ENCODE measurements around the gene GOLGA6A. TPM values are rescaled to one million over a fixed set of nuclear protein-coding genes. Genes with fewer than 3 reads are reported as not detected.

Gene GOLGA6A
- total and polyA plus RNA-seq, 4 donors: 0.03 to 0.14 TPM; not detected in 2

GRCh38 chr15:74122403-74123130 lies 40.2 kb upstream of the GOLGA6A start:
- H3K36me3 ChIP-seq (ENCODE audit: control insufficient read depth in 4 of 4, insufficient read depth in 4 of 4, low read length in 4 of 4): no peaks in the 10 kb centered on the region
- no peaks in the 10 kb centered on the region for H3K9me3 ChIP-seq (ENCODE audit: control insufficient read depth in 4 of 4, insufficient read depth in 3 of 4, low read length in 3 of 4)
- H3K4me1 ChIP-seq (ENCODE audit: control insufficient read depth in 5 of 5, insufficient read depth in 5 of 5, low read length in 5 of 5): peaks cover 0 to 2% (median 0%) of the 10 kb centered on the region in 5 donors
- TF ChIP-seq CTCF (IDR thresholded peaks at IDR 0.05; ENCODE audit: control extremely low read depth, extremely low read depth): no peak
- no peak overlapping the region for H3K4me3 ChIP-seq
- peaks cover 0 to 39% (median 13%) of the 10 kb centered on the region in 3 donors for H3K27me3 ChIP-seq (ENCODE audit: control insufficient read depth in 3 of 3, insufficient read depth in 3 of 3, low read length in 2 of 3)
- DNase-seq (no peak), ATAC-seq (ENCODE audit: insufficient read depth, low FRiP score) (no peak)
- WGBS, 2 donors: 39 to 42% methylated on average over 5 of the region's 5 CpGs
- H3K9ac ChIP-seq (ENCODE audit: insufficient read depth in 1 of 2, low read length in 2 of 2): no peak overlapping the region
- H3K27ac ChIP-seq (ENCODE audit: low read depth in 1 of 2, low read length in 1 of 2): no peak overlapping the region

DNA sequence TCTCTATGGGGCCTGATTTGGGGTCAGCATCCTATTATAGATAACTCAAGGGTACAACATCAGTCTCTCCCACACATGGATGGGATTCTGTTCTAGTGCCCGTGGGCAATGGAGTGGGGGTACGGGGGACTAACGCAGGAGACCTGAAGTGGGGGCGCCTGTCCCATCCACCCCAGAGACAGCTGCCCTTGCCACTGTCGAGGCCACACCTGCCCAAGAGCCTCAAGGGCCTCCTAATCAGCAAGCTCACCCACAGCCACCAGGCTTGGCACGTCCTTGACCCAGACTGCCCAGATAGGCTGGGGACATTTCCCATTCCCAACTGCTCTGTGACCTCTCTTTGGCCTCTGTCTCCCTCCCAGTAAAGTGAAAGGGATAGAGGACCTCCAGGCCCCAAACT lies 39.5 kb upstream of the GOLGA6A start:
- H3K27ac ChIP-seq (ENCODE audit: low read depth in 1 of 2, low read length in 1 of 2): no peak overlapping the region
- H3K9ac ChIP-seq (ENCODE audit: insufficient read depth in 1 of 2, low read length in 2 of 2): no peak overlapping the region
- TF ChIP-seq CTCF (IDR thresholded peaks at IDR 0.05; ENCODE audit: control extremely low read depth, extremely low read depth): no peak
- no peaks in the 10 kb centered on the region for H3K36me3 ChIP-seq (ENCODE audit: control insufficient read depth in 4 of 4, insufficient read depth in 4 of 4, low read length in 4 of 4)
- no peaks in the 10 kb centered on the region for H3K9me3 ChIP-seq (ENCODE audit: control insufficient read depth in 4 of 4, insufficient read depth in 3 of 4, low read length in 3 of 4)
- 84 to 92% methylated on average over 6 of the region's 6 CpGs for WGBS, 2 donors
- H3K4me1 ChIP-seq (ENCODE audit: control insufficient read depth in 5 of 5, insufficient read depth in 5 of 5, low read length in 5 of 5): no peaks in the 10 kb centered on the region
- DNase-seq: no peak
- no peak overlapping the region for H3K4me3 ChIP-seq
- ATAC-seq (ENCODE audit: insufficient read depth, low FRiP score): no peak
- H3K27me3 ChIP-seq (ENCODE audit: control insufficient read depth in 3 of 3, insufficient read depth in 3 of 3, low read length in 2 of 3): peaks cover 0 to 33% (median 8%) of the 10 kb centered on the region in 3 donors

DNA sequence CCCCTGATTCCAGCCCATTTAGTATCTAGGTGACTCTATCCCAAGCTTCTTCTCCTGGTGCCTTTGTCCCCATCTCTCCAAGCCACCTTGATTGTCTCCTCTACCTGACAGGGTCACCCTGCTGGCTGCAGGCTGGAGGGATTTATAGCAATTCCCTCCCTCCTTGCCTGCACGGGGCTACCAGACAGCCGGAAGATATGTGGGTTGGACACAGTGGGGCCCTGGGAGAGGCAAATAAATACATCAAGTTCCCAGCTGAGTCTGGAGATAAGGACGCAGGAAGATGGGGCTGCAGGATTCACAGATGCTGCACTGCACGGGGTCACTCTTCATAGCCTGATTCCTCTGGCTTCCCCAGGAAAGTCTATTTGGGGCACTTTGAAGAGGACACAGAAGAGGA lies 38.7 kb upstream of the GOLGA6A start:
- ATAC-seq (ENCODE audit: insufficient read depth, low FRiP score): no peak
- no peak for DNase-seq
- Histone ChIP-seq H3K36me3 (ENCODE audit: control insufficient read depth in 4 of 4, insufficient read depth in 4 of 4, low read length in 4 of 4) (no peaks in the 10 kb centered on the region), H3K4me1 (ENCODE audit: control insufficient read depth in 5 of 5, insufficient read depth in 5 of 5, low read length in 5 of 5) (no peaks in the 10 kb centered on the region), H3K4me3 (no peak overlapping the region), H3K27ac (ENCODE audit: low read depth in 1 of 2, low read length in 1 of 2) (no peak overlapping the region), H3K27me3 (ENCODE audit: control insufficient read depth in 3 of 3, insufficient read depth in 3 of 3, low read length in 2 of 3) (peaks cover 0 to 26% (median 6%) of the 10 kb centered on the region in 3 donors), H3K9me3 (ENCODE audit: control insufficient read depth in 4 of 4, insufficient read depth in 3 of 4, low read length in 3 of 4) (no peaks in the 10 kb centered on the region), H3K9ac (ENCODE audit: insufficient read depth in 1 of 2, low read length in 2 of 2) (no peak overlapping the region)
- WGBS, 2 donors: 25 to 34% methylated on average over 4 of the region's 4 CpGs
- TF ChIP-seq CTCF (IDR thresholded peaks at IDR 0.05; ENCODE audit: control extremely low read depth, extremely low read depth): no peak

Measured in lung (tissue), 12 donors.